HUES48 (cell line): ENCODE data around the gene CARD6.
A peak's percentile ranks its signal among the peaks of the same experiment; 100 is the strongest.
"Not testable (repeated sequence)": the region's sequence is repeated elsewhere in the genome, so short reads cannot be mapped to it uniquely, and the experiment has no call there.

ENCODE experiments used
- H3K27ac ChIP-seq: one replicate; pipeline ENCODE4 v1.7.0; 2013; ENCODE audit warnings: low read depth, low read length, inconsistent platforms
- H3K27me3 ChIP-seq: 2 replicates; pipeline ENCODE4 v1.6.1; 2013; ENCODE audit warnings: mild to moderate bottlenecking, low read length; ENCODE audit not compliant: control insufficient read depth, insufficient read depth
- H3K36me3 ChIP-seq: 2 replicates; pipeline ENCODE4 v1.6.1; 2013; ENCODE audit warnings: low read length; ENCODE audit not compliant: control insufficient read depth, insufficient read depth
- H3K4me1 ChIP-seq: 2 replicates; pipeline ENCODE4 v1.6.1; 2013; ENCODE audit warnings: mild to moderate bottlenecking, low read length; ENCODE audit not compliant: control insufficient read depth, insufficient read depth
- H3K4me3 ChIP-seq: 2 replicates; pipeline ENCODE4 v1.5.1; 2013; ENCODE audit warnings: mild to moderate bottlenecking, low read depth, low read length
- H3K9ac ChIP-seq: 2 replicates; pipeline ENCODE4 v1.6.1; 2013; ENCODE audit warnings: mild to moderate bottlenecking, low read depth, low read length, moderate library complexity
- H3K9me3 ChIP-seq: 2 replicates; pipeline ENCODE4 v1.6.1; 2013; ENCODE audit warnings: low read length; ENCODE audit not compliant: control insufficient read depth, insufficient read depth

CARD6 gene

GRCh38 chr5:40801771-40802562, 39.2 kb upstream of the CARD6 start:
- H3K36me3 ChIP-seq, result no peaks in the 10 kb centered on the region
- H3K4me1 ChIP-seq, result peaks cover 13% of the 10 kb centered on the region
- H3K27ac ChIP-seq, result no peak overlapping the region
- no peak overlapping the region for H3K9ac ChIP-seq
- H3K27me3 ChIP-seq, result no peaks in the 10 kb centered on the region
- no peaks in the 10 kb centered on the region for H3K9me3 ChIP-seq
- H3K4me3 ChIP-seq, result no peak overlapping the region

GRCh38 chr5:40812125-40812524, 29.0 kb upstream of the CARD6 start:
- Histone ChIP-seq H3K27ac (no peak overlapping the region), H3K9me3 (no peaks in the 10 kb centered on the region), H3K36me3 (no peaks in the 10 kb centered on the region), H3K9ac (no peak overlapping the region), H3K4me3 (no peak overlapping the region), H3K4me1 (no peaks in the 10 kb centered on the region), H3K27me3 (no peaks in the 10 kb centered on the region)

- H3K4me1 ChIP-seq, result no peaks in the 10 kb centered on the region
- H3K4me3 ChIP-seq, result no peak overlapping the region
- no peak overlapping the region for H3K27ac ChIP-seq
- no peaks in the 10 kb centered on the region for H3K9me3 ChIP-seq
- no peak overlapping the region for H3K9ac ChIP-seq
- no peaks in the 10 kb centered on the region for H3K27me3 ChIP-seq
- H3K36me3 ChIP-seq, result no peaks in the 10 kb centered on the region
These were observed 27.4 kb upstream of the CARD6 start for GRCh38 chr5:40813698-40814281.

- Histone ChIP-seq H3K4me1 (no peaks in the 10 kb centered on the region), H3K27ac (no peak overlapping the region), H3K9me3 (no peaks in the 10 kb centered on the region), H3K4me3 (no peak overlapping the region), H3K27me3 (no peaks in the 10 kb centered on the region), H3K9ac (no peak overlapping the region), H3K36me3 (peaks cover 24% of the 10 kb centered on the region)
These were observed 17.7 kb upstream of the CARD6 start for GRCh38 chr5:40823459-40823858.

- Histone ChIP-seq H3K36me3 (peaks cover 45% of the 10 kb centered on the region), H3K27ac (peak overlapping the region; percentile 61)
- H3K4me1 ChIP-seq, H3K9me3 ChIP-seq, H3K9ac ChIP-seq, H3K27me3 ChIP-seq, H3K4me3 ChIP-seq: not testable (repeated sequence)
These were observed 15.6 kb upstream of the CARD6 start for GRCh38 chr5:40825461-40826043.

GRCh38 chr5:40826489-40827187, 14.5 kb upstream of the CARD6 start:
- H3K4me3 ChIP-seq, result no peak overlapping the region
- no peaks in the 10 kb centered on the region for H3K27me3 ChIP-seq
- no peak overlapping the region for H3K9ac ChIP-seq
- H3K27ac ChIP-seq, result peak overlapping the region; percentile 38
- H3K36me3 ChIP-seq, result peaks cover 56% of the 10 kb centered on the region
- no peaks in the 10 kb centered on the region for H3K9me3 ChIP-seq
- H3K4me1 ChIP-seq, result no peaks in the 10 kb centered on the region

- H3K27me3 ChIP-seq, result no peaks in the 10 kb centered on the region
- H3K36me3 ChIP-seq, result peaks cover 64% of the 10 kb centered on the region
- peaks cover 6% of the 10 kb centered on the region; the same call in 1 of the 2 replicates for H3K4me1 ChIP-seq
- H3K4me3 ChIP-seq, result no peak overlapping the region
- peak overlapping the region; percentile 51 for H3K27ac ChIP-seq
- H3K9me3 ChIP-seq, result no peaks in the 10 kb centered on the region
- H3K9ac ChIP-seq, result no peak overlapping the region
These were observed 13.8 kb upstream of the CARD6 start for GRCh38 chr5:40827188-40827977.

- Histone ChIP-seq H3K27me3 (no peaks in the 10 kb centered on the region), H3K9ac (no peak overlapping the region; the same call in 1 of the 2 replicates), H3K27ac (peak overlapping the region; percentile 51), H3K4me1 (peaks cover 9% of the 10 kb centered on the region; the same call in 1 of the 2 replicates), H3K36me3 (peaks cover 71% of the 10 kb centered on the region), H3K4me3 (no peak overlapping the region), H3K9me3 (no peaks in the 10 kb centered on the region)
These were observed 13.0 kb upstream of the CARD6 start for GRCh38 chr5:40828021-40828631.

GRCh38 chr5:40828690-40829661, 12.2 kb upstream of the CARD6 start:
- Histone ChIP-seq H3K4me1 (peaks cover 12% of the 10 kb centered on the region), H3K9ac (no peak overlapping the region), H3K27ac (peak overlapping the region; percentile 32), H3K36me3 (peaks cover 80% of the 10 kb centered on the region), H3K9me3 (no peaks in the 10 kb centered on the region), H3K4me3 (no peak overlapping the region), H3K27me3 (no peaks in the 10 kb centered on the region)
